GM12878 (cell line): ENCODE data around the gene ANKRD13C. TPM values are rescaled to one million over a fixed set of nuclear protein-coding genes. Genes with fewer than 3 reads are reported as not detected.

Experiments
- ATAC-seq: fragments of 200-7000 bp; cut with Tn5 transposase; 3 replicates; pipeline ENCODE4 v1.9.1; 2020; ENCODE audit warnings: mild to moderate bottlenecking, moderate library complexity
- BruUV-seq: library from RNA; stranded (reverse); fragments of 400-500 nt; replicated peaks from 2 replicates; lab custom pipeline; 2021; lab: Mats Ljungman, UMichigan
- CTCF ChIA-PET: fragments of 300-600 bp; sonication (Branson Sonifier 250); formaldehyde crosslinking; extraction: SDS; loops from one replicate; lab custom pipeline; 2021; ENCODE audit warnings: inconsistent platforms; lab: Yijun Ruan, JAX
- POLR2A ChIA-PET: fragments of 350-600 bp; formaldehyde crosslinking; extraction: SDS; loops from one replicate; lab custom pipeline; 2021; ENCODE audit warnings: inconsistent platforms; lab: Charles Lee
- RAD21 ChIA-PET: fragments of 300-600 bp; sonication (Branson Sonifier 250); formaldehyde crosslinking; loops from one replicate; lab custom pipeline; 2023; ENCODE audit warnings: antibody characterized with exemption; ENCODE audit not compliant: unreplicated experiment; lab: Charles Lee
- SMC1A ChIA-PET: fragments of 300-600 bp; sonication (Branson Sonifier 250); formaldehyde crosslinking; loops from one replicate; lab custom pipeline; 2023; ENCODE audit not compliant: unreplicated experiment, uncharacterized antibody; lab: Charles Lee
- DNase-seq: peaks from one replicate; pipeline ENCODE4 v3.0.0-alpha.2; 2011; ENCODE audit warnings: low read depth, low spot score
- FAIRE-seq: peaks from 3 replicates; lab custom pipeline; 2011; peaks lifted over from hg19 to GRCh38; lab: Jason Lieb, UNC
- H2AFZ ChIP-seq: 2 replicates; pipeline ENCODE4 v1.6.0; 2011; ENCODE audit warnings: low read depth, low read length, control low read depth; ENCODE audit not compliant: control insufficient read depth
- H3K27ac ChIP-seq: 2 replicates; pipeline ENCODE4 v1.5.1; 2011; ENCODE audit warnings: control low read depth; ENCODE audit not compliant: control insufficient read depth, insufficient read depth
- H3K27me3 ChIP-seq, 2 experiments: replicated peaks in 1 of 2; 2 replicates each; pipeline versions ENCODE4 v1.6.0 to v1.6.1; 2011; ENCODE audit warnings: low read length in 1 of 2; ENCODE audit not compliant: control insufficient read depth in 2 of 2, insufficient read depth in 2 of 2
- H3K36me3 ChIP-seq, 2 experiments: 2 replicates each; pipeline ENCODE4 v1.5.1; 2011; ENCODE audit warnings: low read length in 1 of 2; ENCODE audit not compliant: control insufficient read depth in 2 of 2, insufficient read depth in 2 of 2
- H3K4me1 ChIP-seq: 2 replicates; pipeline ENCODE4 v1.6.1; 2011; ENCODE audit warnings: mild to moderate bottlenecking, low read length, moderate library complexity, mixed read lengths; ENCODE audit not compliant: control insufficient read depth, insufficient read depth
- H3K4me2 ChIP-seq: 2 replicates; pipeline ENCODE4 v1.6.0; 2011; ENCODE audit warnings: control low read depth; ENCODE audit not compliant: control insufficient read depth, insufficient read depth
- H3K4me3 ChIP-seq: fragments of 200-600 bp; sonication (generic); 2 replicates; pipeline ENCODE4 v1.5.1; 2016
- H3K79me2 ChIP-seq: 2 replicates; pipeline ENCODE4 v1.6.0; 2011; ENCODE audit warnings: low read length; ENCODE audit not compliant: control insufficient read depth, insufficient read depth
- H3K9ac ChIP-seq: 2 replicates; pipeline ENCODE4 v1.8.0; 2011; ENCODE audit warnings: low read length, control low read depth, mixed read lengths; ENCODE audit not compliant: control insufficient read depth, insufficient read depth
- H3K9me3 ChIP-seq: replicated peaks from 3 replicates; pipeline ENCODE4 v1.5.1; 2011; ENCODE audit warnings: mild to moderate bottlenecking, low read length; ENCODE audit not compliant: control insufficient read depth, insufficient read depth
- H4K20me1 ChIP-seq: 2 replicates; pipeline ENCODE4 v1.6.0; 2011; ENCODE audit not compliant: control insufficient read depth, insufficient read depth
- NFYA ChIP-seq: IDR thresholded peaks from 2 replicates; pipeline ENCODE4 v1.6.1; 2011; ENCODE audit warnings: low read depth, mild to moderate bottlenecking, low read length, improper control_type of control experiment, borderline replicate concordance
- SUPT20H ChIP-seq: IDR thresholded peaks from 2 replicates; pipeline ENCODE4 v1.6.1; 2011; ENCODE audit warnings: low read depth, mild to moderate bottlenecking, low read length, moderate library complexity, borderline replicate concordance; ENCODE audit not compliant: control insufficient read depth
- ZNF207 ChIP-seq: fragments of 450-650 bp; IDR thresholded peaks from 2 replicates; pipeline ENCODE4 v1.6.1; 2014; ENCODE audit warnings: antibody characterized with exemption, mild to moderate bottlenecking, borderline replicate concordance
- in situ Hi-C: fragments of 300-500 bp; cut with MboI; formaldehyde crosslinking; loops from 9 replicates; pipeline ENCODE4 v1.14.3; 2018; ENCODE audit warnings: mixed read lengths
- intact Hi-C: fragments of 100-400 bp; cut with micrococcal nuclease; formaldehyde crosslinking; loops from one replicate; pipeline ENCODE4 v1.14.2; 2022; ENCODE audit not compliant: unreplicated experiment
- polyA plus RNA-seq, 11 experiments: library from polyadenylated mRNA; depleted of rRNA in 4 of 11; unstranded in 6 of 11; stranded (reverse) in 5 of 11; fragments of >200 nt; fragmentation: Nextera tagmentation in 4 of 11; fragmentation: Illumina TruSeq in 1 of 11; extraction: Ambion mirVana in 4 of 11; extraction: Trizol in 1 of 11; gene quantifications; 1 replicate in 1 of 11; 2 replicates in 10 of 11; pipeline versions ENCODE4 v1.2.1 to v1.2.3, GENCODE V29; 2011 to 2016; ENCODE audit warnings: inconsistent platforms in 2 of 11, missing spikeins in 2 of 11, low read depth in 1 of 11
- total RNA-seq, 4 experiments: library from RNA; depleted of rRNA in 3 of 4; stranded (reverse); fragments of >200 nt in 3 of 4; fragmentation: Illumina TruSeq in 1 of 4; extraction: Trizol in 1 of 4; gene quantifications; 2 replicates each; pipeline versions ENCODE4 v1.2.1 to v1.2.3, GENCODE V29; 2013 to 2021
- TF ChIP-seq, protein P1 (sequence below): fragments of 450-650 bp; IDR thresholded peaks from 2 replicates; pipeline ENCODE4 v1.6.1; 2017; ENCODE audit warnings: low read depth, mild to moderate bottlenecking, moderate library complexity
- TF ChIP-seq, protein P2 (sequence below): fragments of 450-650 bp; formaldehyde crosslinking; IDR thresholded peaks from 2 replicates; pipeline ENCODE4 v1.4.0; 2022; ENCODE audit warnings: mild to moderate bottlenecking, moderate library complexity

Gene ANKRD13C
- total and polyA plus RNA-seq, 10 of the 15 experiments (the other 5 are each of a cell fraction or from before 2014, with no cell fraction given) = 3.7 to 24.4 (median 14.1) TPM

DNA sequence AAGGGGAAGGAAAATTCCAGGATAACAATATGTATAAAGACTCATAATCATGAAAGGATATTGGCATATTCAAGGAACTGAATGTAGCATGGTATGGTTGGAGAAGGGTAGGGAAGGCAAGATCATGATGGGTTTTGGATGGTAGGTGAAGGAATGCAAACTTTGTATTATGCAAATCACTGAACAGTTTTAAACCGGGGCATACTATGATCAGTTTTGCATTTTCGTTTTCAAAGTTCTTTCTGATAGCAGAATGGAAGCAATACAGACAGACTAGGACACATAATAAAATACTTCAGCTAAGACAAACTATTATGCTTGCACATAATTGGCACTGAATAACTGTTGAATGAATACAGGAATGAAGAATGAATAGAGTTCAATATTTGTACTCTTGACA, 42.1 kb upstream of the ANKRD13C start (continued):
- TF ChIP-seq, protein P1, sequence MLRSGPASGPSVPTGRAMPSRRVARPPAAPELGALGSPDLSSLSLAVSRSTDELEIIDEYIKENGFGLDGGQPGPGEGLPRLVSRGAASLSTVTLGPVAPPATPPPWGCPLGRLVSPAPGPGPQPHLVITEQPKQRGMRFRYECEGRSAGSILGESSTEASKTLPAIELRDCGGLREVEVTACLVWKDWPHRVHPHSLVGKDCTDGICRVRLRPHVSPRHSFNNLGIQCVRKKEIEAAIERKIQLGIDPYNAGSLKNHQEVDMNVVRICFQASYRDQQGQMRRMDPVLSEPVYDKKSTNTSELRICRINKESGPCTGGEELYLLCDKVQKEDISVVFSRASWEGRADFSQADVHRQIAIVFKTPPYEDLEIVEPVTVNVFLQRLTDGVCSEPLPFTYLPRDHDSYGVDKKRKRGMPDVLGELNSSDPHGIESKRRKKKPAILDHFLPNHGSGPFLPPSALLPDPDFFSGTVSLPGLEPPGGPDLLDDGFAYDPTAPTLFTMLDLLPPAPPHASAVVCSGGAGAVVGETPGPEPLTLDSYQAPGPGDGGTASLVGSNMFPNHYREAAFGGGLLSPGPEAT = no peak
- TF ChIP-seq NFYA = no peak
- TF ChIP-seq, protein P2, sequence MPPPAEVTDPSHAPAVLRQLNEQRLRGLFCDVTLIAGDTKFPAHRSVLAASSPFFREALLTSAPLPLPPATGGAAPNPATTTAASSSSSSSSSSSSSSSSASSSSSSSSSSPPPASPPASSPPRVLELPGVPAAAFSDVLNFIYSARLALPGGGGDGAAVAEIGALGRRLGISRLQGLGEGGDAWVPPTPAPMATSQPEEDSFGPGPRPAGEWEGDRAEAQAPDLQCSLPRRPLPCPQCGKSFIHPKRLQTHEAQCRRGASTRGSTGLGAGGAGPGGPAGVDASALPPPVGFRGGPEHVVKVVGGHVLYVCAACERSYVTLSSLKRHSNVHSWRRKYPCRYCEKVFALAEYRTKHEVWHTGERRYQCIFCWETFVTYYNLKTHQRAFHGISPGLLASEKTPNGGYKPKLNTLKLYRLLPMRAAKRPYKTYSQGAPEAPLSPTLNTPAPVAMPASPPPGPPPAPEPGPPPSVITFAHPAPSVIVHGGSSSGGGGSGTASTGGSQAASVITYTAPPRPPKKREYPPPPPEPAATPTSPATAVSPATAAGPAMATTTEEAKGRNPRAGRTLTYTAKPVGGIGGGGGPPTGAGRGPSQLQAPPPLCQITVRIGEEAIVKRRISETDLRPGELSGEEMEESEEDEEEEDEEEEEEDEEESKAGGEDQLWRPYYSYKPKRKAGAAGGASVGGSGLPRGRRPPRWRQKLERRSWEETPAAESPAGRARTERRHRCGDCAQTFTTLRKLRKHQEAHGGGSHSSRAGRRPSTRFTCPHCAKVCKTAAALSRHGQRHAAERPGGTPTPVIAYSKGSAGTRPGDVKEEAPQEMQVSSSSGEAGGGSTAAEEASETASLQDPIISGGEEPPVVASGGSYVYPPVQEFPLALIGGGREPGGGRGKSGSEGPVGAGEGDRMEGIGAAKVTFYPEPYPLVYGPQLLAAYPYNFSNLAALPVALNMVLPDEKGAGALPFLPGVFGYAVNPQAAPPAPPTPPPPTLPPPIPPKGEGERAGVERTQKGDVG (CRISPR knock-in tag) = no peak
- TF ChIP-seq ZNF207 = no peak

DNA sequence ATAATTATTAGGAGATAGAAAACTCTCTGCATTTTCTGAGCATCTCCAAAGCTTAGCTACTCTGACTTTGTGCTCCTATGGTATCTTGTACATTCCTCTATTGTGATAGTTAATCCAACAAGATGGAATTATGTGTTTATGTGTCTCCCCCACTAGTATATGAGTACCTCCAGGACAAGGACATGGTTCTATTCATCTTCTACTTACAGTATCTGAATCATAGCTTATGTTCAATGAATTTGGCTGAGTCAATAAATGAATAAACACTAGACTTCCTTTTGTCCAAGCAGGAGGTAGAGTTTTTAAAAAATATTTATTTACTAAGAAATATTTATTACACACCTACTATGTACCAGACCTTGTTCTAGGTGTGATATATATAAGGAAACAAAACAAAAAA, 38.1 kb upstream of the ANKRD13C start:
- no peak for DNase-seq
- ChIA-PET CTCF (no interaction called here), POLR2A (interaction anchor here (1.6 kb wide), 1 partner anchor 18 kb away, joined by 5 read pairs; the partner anchor contains the start of gene CTH), SMC1A (no interaction called here), RAD21 (no interaction called here)
- Histone ChIP-seq H3K4me3 (no peak overlapping the region), H3K36me3 (no peaks in the 10 kb centered on the region), H4K20me1 (no peaks in the 10 kb centered on the region), H3K27me3 (no peaks in the 10 kb centered on the region), H3K9me3 (no peaks in the 10 kb centered on the region), H3K4me1 (no peaks in the 10 kb centered on the region), H3K79me2 (no peaks in the 10 kb centered on the region), H3K4me2 (no peak overlapping the region), H3K27ac (no peak overlapping the region), H2AFZ (no peak overlapping the region), H3K9ac (no peak overlapping the region)
- BruUV-seq = no TSS peak
- no peak for ATAC-seq
- no peak for TF ChIP-seq SUPT20H
- in situ Hi-C loops = no loop called here
- no peak for FAIRE-seq
- intact Hi-C loops = no loop called here
